Esophagus squamous epithelium (tissue), 4 donors: ENCODE measurements around the gene ADGRD1.

Source experiments
- CTCF ChIP-seq, 6 experiments: fragments of 450-650 bp in 4 of 6; fragments of 200-600 bp in 2 of 6; sonication (generic) in 2 of 6; IDR thresholded peaks; one replicate each; pipeline ENCODE4 v1.5.1; 2016 to 2019; ENCODE audit warnings: antibody characterized with exemption in 6 of 6, mild to moderate bottlenecking in 4 of 6, moderate library complexity in 4 of 6
- POLR2A ChIP-seq, 4 donors: fragments of 450-650 bp; IDR thresholded peaks; one replicate each; pipeline ENCODE4 v1.6.1; 2017; ENCODE audit warnings: antibody characterized with exemption in 4 of 4, mild to moderate bottlenecking in 4 of 4, moderate library complexity in 3 of 4

- no peak for TF ChIP-seq CTCF (IDR thresholded peaks at IDR 0.05)
- TF ChIP-seq POLR2A (IDR thresholded peaks at IDR 0.05): no peak
Measured at GRCh38 chr12:131077931-131078391, 124.3 kb downstream of the ADGRD1 start.
